Measurements from ENCODE around the gene YEATS2.
"Not testable (repeated sequence)": the region's sequence is repeated elsewhere in the genome, so short reads cannot be mapped to it uniquely, and the experiment has no call there.

YEATS2 gene

DNA sequence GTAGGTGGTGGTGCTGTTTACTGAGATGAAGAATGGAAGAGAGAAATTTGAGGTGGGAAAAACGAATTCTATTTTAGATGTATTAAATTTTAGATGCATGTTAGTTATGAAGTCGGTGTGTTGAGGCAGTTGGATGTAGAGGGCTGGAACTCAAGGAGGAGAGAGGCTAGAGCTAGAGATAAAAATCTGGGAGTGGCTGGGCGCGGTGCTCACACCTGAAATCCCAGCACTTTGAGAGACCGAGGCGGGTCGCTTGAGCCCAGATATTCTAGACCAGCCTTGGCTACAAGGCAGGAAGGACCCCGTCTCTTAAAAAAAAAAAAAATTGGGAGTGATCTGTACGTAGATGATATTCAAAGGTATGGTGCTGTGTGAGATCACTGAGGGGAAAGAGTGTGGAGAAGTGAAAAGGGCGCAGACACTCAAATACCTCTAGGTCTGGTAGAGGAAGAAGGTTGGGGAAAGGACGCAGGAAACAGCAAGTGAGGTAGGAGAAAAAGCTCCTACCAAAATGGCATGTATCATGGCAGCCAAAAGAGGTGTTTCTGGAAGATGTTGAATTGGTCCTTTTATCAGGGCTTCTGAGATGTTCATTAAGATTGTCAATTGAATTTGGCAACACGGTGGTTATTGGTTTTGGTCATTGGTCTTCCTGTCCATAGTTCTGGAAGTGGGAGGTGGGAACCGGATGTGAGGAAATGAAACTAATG lies 1.8 kb downstream of the YEATS2 start:
- Histone ChIP-seq H3K36me3 (replicated peaks) (peaks cover 6% of the 10 kb centered on the region), H3K4me3 (ENCODE audit: low read depth, low read length) (peak overlapping the region; percentile 95), H3K27me3 (replicated peaks) (no peaks in the 10 kb centered on the region), H3K27ac (no peak overlapping the region)
- in situ Hi-C loops (cut with HindIII; ENCODE audit: low pct_ligation_motif_present, low sequenced_read_pairs) = no loop called here
- DNase-seq = no peak
- TF ChIP-seq, protein P1, sequence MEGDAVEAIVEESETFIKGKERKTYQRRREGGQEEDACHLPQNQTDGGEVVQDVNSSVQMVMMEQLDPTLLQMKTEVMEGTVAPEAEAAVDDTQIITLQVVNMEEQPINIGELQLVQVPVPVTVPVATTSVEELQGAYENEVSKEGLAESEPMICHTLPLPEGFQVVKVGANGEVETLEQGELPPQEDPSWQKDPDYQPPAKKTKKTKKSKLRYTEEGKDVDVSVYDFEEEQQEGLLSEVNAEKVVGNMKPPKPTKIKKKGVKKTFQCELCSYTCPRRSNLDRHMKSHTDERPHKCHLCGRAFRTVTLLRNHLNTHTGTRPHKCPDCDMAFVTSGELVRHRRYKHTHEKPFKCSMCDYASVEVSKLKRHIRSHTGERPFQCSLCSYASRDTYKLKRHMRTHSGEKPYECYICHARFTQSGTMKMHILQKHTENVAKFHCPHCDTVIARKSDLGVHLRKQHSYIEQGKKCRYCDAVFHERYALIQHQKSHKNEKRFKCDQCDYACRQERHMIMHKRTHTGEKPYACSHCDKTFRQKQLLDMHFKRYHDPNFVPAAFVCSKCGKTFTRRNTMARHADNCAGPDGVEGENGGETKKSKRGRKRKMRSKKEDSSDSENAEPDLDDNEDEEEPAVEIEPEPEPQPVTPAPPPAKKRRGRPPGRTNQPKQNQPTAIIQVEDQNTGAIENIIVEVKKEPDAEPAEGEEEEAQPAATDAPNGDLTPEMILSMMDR (IDR thresholded peaks at IDR 0.05; ENCODE audit: low read depth, low read length, missing control alignments) = no peak

DNA sequence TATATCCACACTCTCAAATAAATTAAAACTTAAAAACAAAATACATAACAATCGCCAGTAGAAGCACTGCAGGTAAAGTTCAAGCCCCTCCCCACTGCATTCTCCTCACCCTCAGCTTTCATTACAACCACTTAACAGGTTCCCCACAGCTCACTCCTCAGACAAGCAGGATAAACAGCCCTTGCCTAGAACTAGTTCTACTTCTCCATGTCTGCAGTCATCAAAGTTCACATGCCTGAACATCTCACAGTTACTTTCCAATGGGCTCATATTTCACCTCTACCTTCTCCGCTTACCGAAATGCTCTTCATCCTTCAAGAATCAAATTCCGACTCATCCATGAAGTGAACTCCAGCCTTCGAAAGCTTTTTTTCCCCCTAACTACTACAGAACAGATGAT lies 4.1 kb downstream of the YEATS2 start:
- in situ Hi-C loops (cut with HindIII; ENCODE audit: low pct_ligation_motif_present, low sequenced_read_pairs) = no loop called here
- no peak for DNase-seq
- Histone ChIP-seq H3K27me3 (replicated peaks) (no peaks in the 10 kb centered on the region), H3K4me3 (ENCODE audit: low read depth, low read length) (no peak overlapping the region), H3K36me3 (replicated peaks) (peaks cover 6% of the 10 kb centered on the region), H3K27ac (no peak overlapping the region)
- TF ChIP-seq, protein P1 (IDR thresholded peaks at IDR 0.05; ENCODE audit: low read depth, low read length, missing control alignments) = no peak

DNA sequence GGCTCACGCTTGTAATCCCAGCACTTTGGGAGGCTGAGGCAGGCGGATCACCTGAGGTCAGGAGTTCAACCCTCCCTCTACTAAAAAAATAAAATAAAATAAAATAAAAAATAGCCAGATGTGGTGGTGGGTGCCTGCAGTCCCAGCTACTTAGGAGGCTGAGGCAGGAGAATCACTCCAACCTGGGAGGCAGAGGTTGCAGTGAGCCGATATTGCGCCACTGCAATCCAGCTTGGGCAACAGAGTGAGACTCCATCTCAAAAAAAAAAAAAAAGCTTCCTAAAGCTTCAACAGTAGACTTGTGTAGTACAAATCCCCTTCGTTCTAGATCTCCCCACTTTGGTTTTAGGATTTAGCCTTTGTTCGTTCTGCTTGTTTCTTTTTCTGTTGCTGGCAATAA lies 6.3 kb downstream of the YEATS2 start:
- H3K36me3 ChIP-seq (replicated peaks); in situ Hi-C loops (cut with HindIII; ENCODE audit: low pct_ligation_motif_present, low sequenced_read_pairs); H3K27me3 ChIP-seq (replicated peaks); H3K4me3 ChIP-seq (ENCODE audit: low read depth, low read length); DNase-seq; H3K27ac ChIP-seq: not testable (repeated sequence)

DNA sequence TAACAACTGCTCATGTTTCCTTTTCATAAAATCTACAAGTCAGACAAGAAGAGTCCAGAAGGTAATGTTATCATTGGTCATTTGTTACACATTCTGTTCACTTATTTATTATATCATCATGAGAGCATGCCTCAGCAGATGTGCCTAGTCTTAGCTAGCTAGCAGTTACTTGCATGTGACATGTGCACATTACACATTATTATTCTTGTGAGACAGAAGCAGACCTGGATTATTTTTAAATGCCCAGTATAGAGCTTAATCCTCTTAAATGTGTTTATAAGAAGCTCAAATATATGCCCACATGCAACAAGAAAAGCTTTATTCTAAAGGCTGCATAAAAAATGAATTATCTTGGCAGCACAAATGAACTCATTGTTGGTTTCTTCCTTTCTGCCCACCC lies 12.6 kb downstream of the YEATS2 start:
- no peak for DNase-seq
- in situ Hi-C loops (cut with HindIII; ENCODE audit: low pct_ligation_motif_present, low sequenced_read_pairs) = no loop called here
- H3K27me3 ChIP-seq (replicated peaks) = no peaks in the 10 kb centered on the region
- H3K36me3 ChIP-seq (replicated peaks) = peaks cover 3% of the 10 kb centered on the region
- TF ChIP-seq, protein P1 (IDR thresholded peaks at IDR 0.05; ENCODE audit: low read depth, low read length, missing control alignments) = no peak
- H3K27ac ChIP-seq = no peak overlapping the region
- H3K4me3 ChIP-seq (ENCODE audit: low read depth, low read length) = no peak overlapping the region

DNA sequence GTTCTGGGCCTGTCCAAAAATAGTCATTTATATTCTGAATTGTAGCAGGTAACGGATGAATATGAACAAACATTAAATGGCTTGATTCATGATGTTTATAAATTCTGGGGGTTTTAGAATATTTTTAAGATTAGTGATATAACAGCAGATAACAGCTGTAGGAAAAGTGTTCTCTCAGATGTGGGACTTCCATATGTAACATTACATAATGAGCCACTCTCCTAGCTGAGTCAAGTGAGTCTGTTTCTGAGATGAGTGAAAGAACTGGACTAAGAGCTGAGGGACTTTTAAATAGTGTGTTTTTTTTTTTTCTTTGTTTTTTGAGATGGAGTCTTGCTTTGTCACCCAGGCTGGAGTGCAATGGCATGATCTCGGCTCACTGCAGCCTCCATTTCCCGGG lies 13.9 kb downstream of the YEATS2 start:
- TF ChIP-seq, protein P1 (IDR thresholded peaks at IDR 0.05; ENCODE audit: low read depth, low read length, missing control alignments) = no peak
- DNase-seq = no peak
- H3K27ac ChIP-seq = no peak overlapping the region
- no peaks in the 10 kb centered on the region for H3K27me3 ChIP-seq (replicated peaks)
- H3K4me3 ChIP-seq (ENCODE audit: low read depth, low read length) = no peak overlapping the region
- in situ Hi-C loops (cut with HindIII; ENCODE audit: low pct_ligation_motif_present, low sequenced_read_pairs) = no loop called here
- peaks cover 5% of the 10 kb centered on the region for H3K36me3 ChIP-seq (replicated peaks)

DNA sequence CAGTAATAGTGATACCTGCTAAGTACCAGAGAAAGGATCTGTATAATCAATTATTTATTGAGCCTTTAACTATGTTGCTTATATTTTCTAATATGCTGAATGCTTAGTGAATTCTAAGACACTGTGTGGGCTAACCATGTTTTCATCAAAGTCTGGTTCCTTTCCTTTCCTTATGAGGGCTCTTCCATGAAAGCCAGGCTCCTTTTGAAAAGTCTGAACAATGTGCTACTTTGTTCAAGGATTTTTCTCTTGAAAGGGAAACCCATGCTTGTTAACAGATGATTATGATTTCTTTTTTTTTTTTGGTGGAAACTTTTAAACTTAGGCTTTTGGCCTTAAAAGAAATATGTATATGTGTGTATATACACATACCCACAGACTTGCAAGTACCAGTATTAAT lies 17.0 kb downstream of the YEATS2 start:
- H3K4me3 ChIP-seq (ENCODE audit: low read depth, low read length) = no peak overlapping the region
- no peak for DNase-seq
- peaks cover 26% of the 10 kb centered on the region for H3K36me3 ChIP-seq (replicated peaks)
- in situ Hi-C loops (cut with HindIII; ENCODE audit: low pct_ligation_motif_present, low sequenced_read_pairs) = no loop called here
- no peaks in the 10 kb centered on the region for H3K27me3 ChIP-seq (replicated peaks)
- no peak overlapping the region for H3K27ac ChIP-seq
- TF ChIP-seq, protein P1 (IDR thresholded peaks at IDR 0.05; ENCODE audit: low read depth, low read length, missing control alignments) = no peak
